IMR-90 (cell line): ENCODE measurements around the gene NXPE3. TPM values are rescaled to one million over a fixed set of nuclear protein-coding genes. Genes with fewer than 3 reads are reported as not detected.

Source experiments
- ATAC-seq: fragments of 200-7000 bp; cut with Tn5 transposase; 2 replicates; pipeline ENCODE4 v1.9.1; 2020; ENCODE audit warnings: low read depth, mild to moderate bottlenecking, moderate library complexity
- BruUV-seq: library from RNA; stranded (reverse); fragments of 400-500 nt; replicated peaks from 2 replicates; lab custom pipeline; 2021; lab: Mats Ljungman, UMichigan
- CTCF ChIA-PET: fragments of 300-600 bp; formaldehyde crosslinking; extraction: SDS; loops from one replicate; lab custom pipeline; 2021; ENCODE audit warnings: antibody characterized with exemption; lab: Yijun Ruan, JAX
- POLR2A ChIA-PET: fragments of 300-600 bp; sonication (Branson Sonifier 250); formaldehyde crosslinking; loops from one replicate; lab custom pipeline; 2022; ENCODE audit warnings: antibody characterized with exemption; ENCODE audit not compliant: unreplicated experiment; lab: Charles Lee
- DNase-seq: peaks from one replicate; pipeline ENCODE4 v3.0.0; 2013
- H2AFZ ChIP-seq: replicated peaks from 2 replicates; pipeline ENCODE3; 2013; ENCODE audit warnings: low read length, mild to moderate bottlenecking; ENCODE audit not compliant: poor library complexity
- H2AK5ac ChIP-seq: 2 replicates; pipeline ENCODE4 v1.6.1; 2013; ENCODE audit warnings: low read depth, low read length, inconsistent platforms
- H2AK9ac ChIP-seq: replicated peaks from 2 replicates; pipeline ENCODE3; 2013; ENCODE audit warnings: mild to moderate bottlenecking, low read depth, low read length, moderate library complexity; ENCODE audit not compliant: poor library complexity
- H2BK120ac ChIP-seq: 2 replicates; pipeline ENCODE4 v1.6.1; 2013; ENCODE audit warnings: low read depth, low read length, inconsistent platforms
- H2BK15ac ChIP-seq: 3 replicates; pipeline ENCODE4 v1.6.1; 2013; ENCODE audit warnings: low read depth, low read length, inconsistent platforms
- H2BK20ac ChIP-seq: 2 replicates; pipeline ENCODE4 v1.6.1; 2013; ENCODE audit warnings: low read depth, mild to moderate bottlenecking, inconsistent platforms, low read length, moderate library complexity
- H2BK5ac ChIP-seq: 2 replicates; pipeline ENCODE4 v1.6.1; 2013; ENCODE audit warnings: mild to moderate bottlenecking, low read depth, low read length, inconsistent platforms; ENCODE audit not compliant: poor library complexity, severe bottlenecking
- H3K14ac ChIP-seq: replicated peaks from 2 replicates; pipeline ENCODE4 v1.6.1; 2013; ENCODE audit warnings: low read depth, low read length, inconsistent platforms
- H3K18ac ChIP-seq: 2 replicates; pipeline ENCODE4 v1.6.1; 2013; ENCODE audit warnings: low read depth, low read length, control low read depth
- H3K23ac ChIP-seq: 2 replicates; pipeline ENCODE4 v1.6.1; 2013; ENCODE audit warnings: low read depth, low read length, inconsistent platforms
- H3K27ac ChIP-seq: 2 replicates; pipeline ENCODE4 v1.5.1; 2013; ENCODE audit warnings: mild to moderate bottlenecking, control low read depth, low read length; ENCODE audit not compliant: insufficient read depth
- H3K27me3 ChIP-seq: 2 replicates; pipeline ENCODE4 v1.6.1; 2013; ENCODE audit warnings: low read length; ENCODE audit not compliant: control insufficient read depth, insufficient read depth
- H3K36me3 ChIP-seq: 2 replicates; pipeline ENCODE4 v1.6.1; 2013; ENCODE audit warnings: low read length, mixed read lengths; ENCODE audit not compliant: control insufficient read depth, insufficient read depth
- H3K4ac ChIP-seq: 2 replicates; pipeline ENCODE4 v1.6.1; 2013; ENCODE audit warnings: low read depth, low read length, inconsistent platforms
- H3K4me1 ChIP-seq: 2 replicates; pipeline ENCODE4 v1.6.1; 2013; ENCODE audit warnings: low read length, mixed read lengths; ENCODE audit not compliant: control insufficient read depth, insufficient read depth
- H3K4me2 ChIP-seq: 2 replicates; pipeline ENCODE4 v1.6.1; 2013; ENCODE audit warnings: low read depth, mild to moderate bottlenecking, control low read depth, low read length, moderate library complexity
- H3K4me3 ChIP-seq: 2 replicates; pipeline ENCODE4 v1.5.1; 2013; ENCODE audit warnings: low read depth, mild to moderate bottlenecking, control low read depth, low read length, moderate library complexity; ENCODE audit not compliant: insufficient read depth
- H3K56ac ChIP-seq: 2 replicates; pipeline ENCODE4 v1.6.1; 2013; ENCODE audit warnings: low read length, inconsistent platforms; ENCODE audit not compliant: insufficient read depth; ENCODE audit errors: extremely low read depth
- H3K79me1 ChIP-seq, 2 experiments: 2 replicates each; pipeline ENCODE4 v1.6.1; 2013; ENCODE audit warnings: low read length in 2 of 2, inconsistent platforms in 1 of 2, low read depth in 1 of 2
- H3K9ac ChIP-seq: 2 replicates; pipeline ENCODE4 v1.6.1; 2013; ENCODE audit warnings: low read depth, low read length, control low read depth
- H3K9me1 ChIP-seq: 2 replicates; pipeline ENCODE4 v1.6.1; 2013; ENCODE audit warnings: low read length, inconsistent platforms; ENCODE audit not compliant: insufficient read depth
- H3K9me3 ChIP-seq: 2 replicates; pipeline ENCODE4 v1.6.1; 2013; ENCODE audit warnings: low read length; ENCODE audit not compliant: control insufficient read depth, insufficient read depth
- H4K20me1 ChIP-seq: 2 replicates; pipeline ENCODE4 v1.6.1; 2013; ENCODE audit warnings: low read length, inconsistent platforms; ENCODE audit not compliant: insufficient read depth
- H4K5ac ChIP-seq: 2 replicates; pipeline ENCODE4 v1.6.1; 2013; ENCODE audit warnings: mild to moderate bottlenecking, low read depth, low read length, control low read depth
- H4K8ac ChIP-seq, 2 experiments: 2 replicates each; pipeline ENCODE4 v1.6.1; 2013; ENCODE audit warnings: low read depth in 2 of 2, low read length in 2 of 2, control low read depth in 1 of 2, inconsistent platforms in 1 of 2
- H4K91ac ChIP-seq: 2 replicates; pipeline ENCODE4 v1.6.1; 2013; ENCODE audit warnings: low read depth, low read length, inconsistent platforms; ENCODE audit not compliant: insufficient read depth
- BHLHE40 ChIP-seq: fragments of 150-350 bp; IDR thresholded peaks from 2 replicates; pipeline ENCODE4 v1.6.1; 2016; ENCODE audit warnings: mild to moderate bottlenecking, low read depth, low read length
- CHD1 ChIP-seq: IDR thresholded peaks from 2 replicates; pipeline ENCODE4 v1.6.1; 2012; ENCODE audit warnings: low read depth, low read length, improper control_type of control experiment
- FOS ChIP-seq: fragments of 150-350 bp; IDR thresholded peaks from 2 replicates; pipeline ENCODE4 v1.6.1; 2016; ENCODE audit warnings: low read depth, low read length
- MAFK ChIP-seq: IDR thresholded peaks from 2 replicates; pipeline ENCODE4 v1.6.1; 2012; ENCODE audit warnings: low read depth, low read length, improper control_type of control experiment
- MAZ ChIP-seq: IDR thresholded peaks from 2 replicates; pipeline ENCODE4 v1.6.1; 2012; ENCODE audit warnings: low read depth, mild to moderate bottlenecking, low read length, improper control_type of control experiment, moderate library complexity, borderline replicate concordance
- MXI1 ChIP-seq: IDR thresholded peaks from 2 replicates; pipeline ENCODE4 v1.6.1; 2012; ENCODE audit warnings: low read depth, mild to moderate bottlenecking, low read length, moderate library complexity, borderline replicate concordance
- NFE2L2 ChIP-seq: fragments of 150-350 bp; IDR thresholded peaks from 2 replicates; pipeline ENCODE4 v1.6.1; 2016; ENCODE audit warnings: low read depth, mild to moderate bottlenecking, low read length
- POLR2A ChIP-seq: IDR thresholded peaks from 2 replicates; pipeline ENCODE4 v1.6.1; 2012; ENCODE audit warnings: mild to moderate bottlenecking, low read depth, low read length
- RCOR1 ChIP-seq: IDR thresholded peaks from 2 replicates; pipeline ENCODE4 v1.6.1; 2012; ENCODE audit warnings: mild to moderate bottlenecking, low read length, improper control_type of control experiment; ENCODE audit not compliant: insufficient replicate concordance
- SMC3 ChIP-seq: fragments of 150-350 bp; IDR thresholded peaks from 2 replicates; pipeline ENCODE4 v1.6.1; 2016; ENCODE audit warnings: low read depth, mild to moderate bottlenecking, antibody characterized with exemption, low read length, moderate library complexity
- dilution Hi-C: fragments of 300-500 bp; cut with HindIII; formaldehyde crosslinking; loops from one replicate; pipeline ENCODE4 v1.14.3; 2018; ENCODE audit warnings: low sequenced_read_pairs; ENCODE audit not compliant: unreplicated experiment
- in situ Hi-C: fragments of 300-500 bp; cut with MboI; formaldehyde crosslinking; loops from 3 replicates; pipeline ENCODE4 v1.14.3; 2019; ENCODE audit warnings: low sequenced_read_pairs, inconsistent platforms, mixed read lengths
- intact Hi-C: fragments of 100-400 bp; cut with micrococcal nuclease; formaldehyde crosslinking; loops from 2 replicates; pipeline ENCODE4 v1.10.0; 2022
- polyA plus RNA-seq, 3 experiments: library from polyadenylated mRNA; depleted of rRNA; stranded (reverse); fragments of >200 nt; gene quantifications; 2 replicates each; pipeline ENCODE4 v1.2.3, GENCODE V29; 2012; ENCODE audit warnings: low replicate concordance in 1 of 3
- total RNA-seq: library from RNA; depleted of rRNA; stranded (reverse); fragments of >200 nt; gene quantifications from 2 replicates; pipeline ENCODE4 v1.2.3, GENCODE V29; 2012
- TF ChIP-seq, protein P1 (sequence below): conservative IDR thresholded peaks from 2 replicates; pipeline ENCODE4 v1.5.1; 2012; ENCODE audit warnings: mild to moderate bottlenecking, low read depth, low read length, improper control_type of control experiment
- TF ChIP-seq, protein P2 (sequence below): fragments of 150-350 bp; IDR thresholded peaks from 2 replicates; pipeline ENCODE4 v1.6.1; 2016; ENCODE audit warnings: low read depth, mild to moderate bottlenecking, low read length, moderate library complexity, borderline replicate concordance

Gene NXPE3
- total and polyA plus RNA-seq, 2 of the 4 experiments (the other 2 are of a cell fraction), result 20.0 to 23.8 TPM

DNA sequence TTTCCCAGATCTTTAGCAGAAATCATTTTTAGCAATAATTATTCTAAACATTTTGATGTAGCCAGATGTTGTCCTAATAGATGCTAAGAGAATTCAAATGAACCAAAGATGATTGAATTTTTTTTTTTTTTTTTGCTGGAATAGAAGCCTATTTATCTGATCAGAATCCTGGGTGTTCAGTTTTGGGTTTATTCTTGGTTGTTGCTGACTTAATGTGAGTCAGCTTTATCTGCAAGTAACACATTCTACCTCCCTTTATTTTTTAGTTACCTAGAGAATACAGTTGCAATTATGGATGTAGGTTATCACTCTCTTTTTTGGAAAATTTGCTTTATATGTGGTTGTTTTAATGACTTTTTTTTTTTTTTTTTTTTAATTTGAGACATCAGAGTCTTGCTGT is 48.2 kb upstream of the NXPE3 start:
- Histone ChIP-seq H2BK20ac (no peak overlapping the region), H3K36me3 (peaks cover 29% of the 10 kb centered on the region), H3K4me2 (no peak overlapping the region), H3K23ac (no peak overlapping the region), H4K8ac (no peak overlapping the region), H3K4me3 (no peak overlapping the region), H4K91ac (no peak overlapping the region), H2AK5ac (no peak overlapping the region), H2AK9ac (no peak overlapping the region), H3K9me3 (no peaks in the 10 kb centered on the region), H3K9me1 (no peaks in the 10 kb centered on the region), H3K4me1 (no peaks in the 10 kb centered on the region), H3K4ac (no peak overlapping the region), H3K56ac (no peak overlapping the region), H4K20me1 (no peaks in the 10 kb centered on the region), H4K5ac (no peak overlapping the region), H3K18ac (no peak overlapping the region), H2BK120ac (no peak overlapping the region), H3K27me3 (no peaks in the 10 kb centered on the region), H2AFZ (no peak overlapping the region), H3K14ac (no peak overlapping the region), H3K9ac (no peak overlapping the region), H2BK5ac (no peak overlapping the region), H3K79me1 (peaks cover 4 to 12% of the 10 kb centered on the region in 2 experiments), H2BK15ac (no peak overlapping the region), H3K27ac (no peak overlapping the region)
- ChIA-PET POLR2A (no interaction called here), CTCF (no interaction called here)
- intact Hi-C loops (no loop called here), in situ Hi-C loops (no loop called here), dilution Hi-C loops (no loop called here)
- BruUV-seq, result no TSS peak
- TF ChIP-seq MAFK (no peak), MXI1 (no peak), SMC3 (no peak), CHD1 (no peak), RCOR1 (no peak), MAZ (no peak), NFE2L2 (no peak), FOS (no peak), BHLHE40 (no peak), POLR2A (no peak)
- TF ChIP-seq, protein P1, sequence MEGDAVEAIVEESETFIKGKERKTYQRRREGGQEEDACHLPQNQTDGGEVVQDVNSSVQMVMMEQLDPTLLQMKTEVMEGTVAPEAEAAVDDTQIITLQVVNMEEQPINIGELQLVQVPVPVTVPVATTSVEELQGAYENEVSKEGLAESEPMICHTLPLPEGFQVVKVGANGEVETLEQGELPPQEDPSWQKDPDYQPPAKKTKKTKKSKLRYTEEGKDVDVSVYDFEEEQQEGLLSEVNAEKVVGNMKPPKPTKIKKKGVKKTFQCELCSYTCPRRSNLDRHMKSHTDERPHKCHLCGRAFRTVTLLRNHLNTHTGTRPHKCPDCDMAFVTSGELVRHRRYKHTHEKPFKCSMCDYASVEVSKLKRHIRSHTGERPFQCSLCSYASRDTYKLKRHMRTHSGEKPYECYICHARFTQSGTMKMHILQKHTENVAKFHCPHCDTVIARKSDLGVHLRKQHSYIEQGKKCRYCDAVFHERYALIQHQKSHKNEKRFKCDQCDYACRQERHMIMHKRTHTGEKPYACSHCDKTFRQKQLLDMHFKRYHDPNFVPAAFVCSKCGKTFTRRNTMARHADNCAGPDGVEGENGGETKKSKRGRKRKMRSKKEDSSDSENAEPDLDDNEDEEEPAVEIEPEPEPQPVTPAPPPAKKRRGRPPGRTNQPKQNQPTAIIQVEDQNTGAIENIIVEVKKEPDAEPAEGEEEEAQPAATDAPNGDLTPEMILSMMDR, result no peak
- TF ChIP-seq, protein P2, sequence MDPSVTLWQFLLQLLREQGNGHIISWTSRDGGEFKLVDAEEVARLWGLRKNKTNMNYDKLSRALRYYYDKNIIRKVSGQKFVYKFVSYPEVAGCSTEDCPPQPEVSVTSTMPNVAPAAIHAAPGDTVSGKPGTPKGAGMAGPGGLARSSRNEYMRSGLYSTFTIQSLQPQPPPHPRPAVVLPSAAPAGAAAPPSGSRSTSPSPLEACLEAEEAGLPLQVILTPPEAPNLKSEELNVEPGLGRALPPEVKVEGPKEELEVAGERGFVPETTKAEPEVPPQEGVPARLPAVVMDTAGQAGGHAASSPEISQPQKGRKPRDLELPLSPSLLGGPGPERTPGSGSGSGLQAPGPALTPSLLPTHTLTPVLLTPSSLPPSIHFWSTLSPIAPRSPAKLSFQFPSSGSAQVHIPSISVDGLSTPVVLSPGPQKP, result no peak
- ATAC-seq, result no peak
- DNase-seq, result no peak
